Fibroblast of villous mesenchyme (primary cell): Measurements from ENCODE around the gene REM1. TPM values are rescaled to one million over a fixed set of nuclear protein-coding genes. Genes with fewer than 3 reads are reported as not detected.
"Not testable (repeated sequence)": the region's sequence is repeated elsewhere in the genome, so short reads cannot be mapped to it uniquely, and the experiment has no call there.

ENCODE experiments used
- DNase-seq: peaks from one replicate; pipeline ENCODE4 v3.0.0-alpha.2; 2010; ENCODE audit warnings: low read depth
- H3K4me3 ChIP-seq: 2 replicates; pipeline ENCODE4 v1.5.1; 2011; ENCODE audit warnings: low read depth, mild to moderate bottlenecking, low read length
- CTCF ChIP-seq: IDR thresholded peaks from 2 replicates; pipeline ENCODE4 v1.5.1; 2012; ENCODE audit warnings: low read depth, mild to moderate bottlenecking, low read length; ENCODE audit not compliant: insufficient read depth
- total RNA-seq: library from RNA; depleted of rRNA; stranded (reverse); fragments of >200 nt; gene quantifications from 2 replicates; pipeline ENCODE4 v1.2.3, GENCODE V29; 2012

Gene REM1
- total RNA-seq, 1 donor, result not detected

- no peak for TF ChIP-seq CTCF
- H3K4me3 ChIP-seq, result no peak overlapping the region
- DNase-seq, result no peak
Measured at GRCh38 chr20:31449511-31450414, 25.3 kb upstream of the REM1 start.

- DNase-seq, result no peak
- no peak overlapping the region for H3K4me3 ChIP-seq
- TF ChIP-seq CTCF, result no peak
Measured at GRCh38 chr20:31452575-31452974, 22.5 kb upstream of the REM1 start.

- H3K4me3 ChIP-seq, result no peak overlapping the region
- TF ChIP-seq CTCF, result no peak
- DNase-seq, result no peak
Measured at GRCh38 chr20:31454361-31454760, 20.7 kb upstream of the REM1 start.

- H3K4me3 ChIP-seq, DNase-seq: not testable (repeated sequence)
Measured at GRCh38 chr20:31470946-31471345, 4.1 kb upstream of the REM1 start.

- no peak for DNase-seq
- TF ChIP-seq CTCF, result no peak
- no peak overlapping the region for H3K4me3 ChIP-seq
Measured at GRCh38 chr20:31472395-31473330, 2.4 kb upstream of the REM1 start.

GRCh38 chr20:31473331-31474096 is 1.6 kb upstream of the REM1 start:
- no peak for TF ChIP-seq CTCF
- no peak overlapping the region for H3K4me3 ChIP-seq
- DNase-seq, result no peak

- no peak for TF ChIP-seq CTCF
- no peak overlapping the region for H3K4me3 ChIP-seq
- no peak for DNase-seq
Measured at GRCh38 chr20:31474097-31474436, 1.0 kb upstream of the REM1 start.
